Measurements from ENCODE around the gene RNF13. TPM values are rescaled to one million over a fixed set of nuclear protein-coding genes. Genes with fewer than 3 reads are reported as not detected.

The RNF13 gene
- total RNA-seq, 1 experiment from 2014 or later: 28.9 TPM

DNA sequence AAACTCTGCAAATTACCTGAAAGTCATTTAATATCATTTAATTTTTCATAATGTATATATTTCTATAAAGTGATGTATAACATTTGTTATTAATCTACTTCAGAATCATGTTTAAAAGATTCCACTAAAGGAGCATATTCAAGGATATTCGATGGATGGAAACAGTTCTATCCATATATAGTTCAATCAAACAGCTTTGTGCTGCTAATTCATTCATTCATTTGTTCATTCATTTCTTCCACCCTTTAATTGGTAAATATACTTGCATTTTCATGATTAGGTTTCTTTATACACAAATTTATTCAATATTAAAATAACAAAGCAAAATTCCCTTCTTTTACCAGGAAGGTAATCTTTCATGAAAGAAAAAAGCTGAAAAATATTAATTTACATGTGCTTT, 64.7 kb downstream of the RNF13 start:
- H3K27ac Mint-ChIP-seq: no peak overlapping the region
- H3K9me3 Mint-ChIP-seq: no peaks in the 10 kb centered on the region
- CTCF ChIA-PET: interaction anchor here (1.0 kb wide), 1 partner anchor 22 kb away, joined by 3 read pairs; no protein-coding TSS in a partner anchor
- H3K36me3 Mint-ChIP-seq: no peaks in the 10 kb centered on the region
- POLR2A ChIA-PET: no interaction called here
- no peak overlapping the region for H3K4me3 Mint-ChIP-seq
- H3K27me3 Mint-ChIP-seq (ENCODE audit: low read depth): no peaks in the 10 kb centered on the region
- no peak for ATAC-seq
- DNase-seq (ENCODE audit: low spot score): no peak
- no peak for TF ChIP-seq ETV6 (CRISPR knock-in tag; IDR thresholded peaks at IDR 0.05)
- TF ChIP-seq JUN (CRISPR knock-in tag; IDR thresholded peaks at IDR 0.05): no peak
- TF ChIP-seq, protein P1, sequence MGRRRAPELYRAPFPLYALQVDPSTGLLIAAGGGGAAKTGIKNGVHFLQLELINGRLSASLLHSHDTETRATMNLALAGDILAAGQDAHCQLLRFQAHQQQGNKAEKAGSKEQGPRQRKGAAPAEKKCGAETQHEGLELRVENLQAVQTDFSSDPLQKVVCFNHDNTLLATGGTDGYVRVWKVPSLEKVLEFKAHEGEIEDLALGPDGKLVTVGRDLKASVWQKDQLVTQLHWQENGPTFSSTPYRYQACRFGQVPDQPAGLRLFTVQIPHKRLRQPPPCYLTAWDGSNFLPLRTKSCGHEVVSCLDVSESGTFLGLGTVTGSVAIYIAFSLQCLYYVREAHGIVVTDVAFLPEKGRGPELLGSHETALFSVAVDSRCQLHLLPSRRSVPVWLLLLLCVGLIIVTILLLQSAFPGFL (CRISPR knock-in tag; IDR thresholded peaks at IDR 0.05; ENCODE audit: borderline replicate concordance): no peak
- TF ChIP-seq MXD4 (CRISPR knock-in tag; IDR thresholded peaks at IDR 0.05; ENCODE audit: borderline replicate concordance): no peak
- TF ChIP-seq ATF1 (CRISPR knock-in tag; IDR thresholded peaks at IDR 0.05): no peak
- TF ChIP-seq FOXK1 (CRISPR knock-in tag; IDR thresholded peaks at IDR 0.05): no peak
- no peak for TF ChIP-seq FOXP1 (CRISPR knock-in tag; IDR thresholded peaks at IDR 0.05; ENCODE audit: borderline replicate concordance)
- TF ChIP-seq ELF4 (CRISPR knock-in tag; IDR thresholded peaks at IDR 0.05; ENCODE audit: low read depth): no peak
- TF ChIP-seq, protein P2, sequence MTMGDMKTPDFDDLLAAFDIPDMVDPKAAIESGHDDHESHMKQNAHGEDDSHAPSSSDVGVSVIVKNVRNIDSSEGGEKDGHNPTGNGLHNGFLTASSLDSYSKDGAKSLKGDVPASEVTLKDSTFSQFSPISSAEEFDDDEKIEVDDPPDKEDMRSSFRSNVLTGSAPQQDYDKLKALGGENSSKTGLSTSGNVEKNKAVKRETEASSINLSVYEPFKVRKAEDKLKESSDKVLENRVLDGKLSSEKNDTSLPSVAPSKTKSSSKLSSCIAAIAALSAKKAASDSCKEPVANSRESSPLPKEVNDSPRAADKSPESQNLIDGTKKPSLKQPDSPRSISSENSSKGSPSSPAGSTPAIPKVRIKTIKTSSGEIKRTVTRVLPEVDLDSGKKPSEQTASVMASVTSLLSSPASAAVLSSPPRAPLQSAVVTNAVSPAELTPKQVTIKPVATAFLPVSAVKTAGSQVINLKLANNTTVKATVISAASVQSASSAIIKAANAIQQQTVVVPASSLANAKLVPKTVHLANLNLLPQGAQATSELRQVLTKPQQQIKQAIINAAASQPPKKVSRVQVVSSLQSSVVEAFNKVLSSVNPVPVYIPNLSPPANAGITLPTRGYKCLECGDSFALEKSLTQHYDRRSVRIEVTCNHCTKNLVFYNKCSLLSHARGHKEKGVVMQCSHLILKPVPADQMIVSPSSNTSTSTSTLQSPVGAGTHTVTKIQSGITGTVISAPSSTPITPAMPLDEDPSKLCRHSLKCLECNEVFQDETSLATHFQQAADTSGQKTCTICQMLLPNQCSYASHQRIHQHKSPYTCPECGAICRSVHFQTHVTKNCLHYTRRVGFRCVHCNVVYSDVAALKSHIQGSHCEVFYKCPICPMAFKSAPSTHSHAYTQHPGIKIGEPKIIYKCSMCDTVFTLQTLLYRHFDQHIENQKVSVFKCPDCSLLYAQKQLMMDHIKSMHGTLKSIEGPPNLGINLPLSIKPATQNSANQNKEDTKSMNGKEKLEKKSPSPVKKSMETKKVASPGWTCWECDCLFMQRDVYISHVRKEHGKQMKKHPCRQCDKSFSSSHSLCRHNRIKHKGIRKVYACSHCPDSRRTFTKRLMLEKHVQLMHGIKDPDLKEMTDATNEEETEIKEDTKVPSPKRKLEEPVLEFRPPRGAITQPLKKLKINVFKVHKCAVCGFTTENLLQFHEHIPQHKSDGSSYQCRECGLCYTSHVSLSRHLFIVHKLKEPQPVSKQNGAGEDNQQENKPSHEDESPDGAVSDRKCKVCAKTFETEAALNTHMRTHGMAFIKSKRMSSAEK (CRISPR knock-in tag; IDR thresholded peaks at IDR 0.05; ENCODE audit: borderline replicate concordance): no peak
- no peak for TF ChIP-seq HMGA2 (CRISPR knock-in tag; IDR thresholded peaks at IDR 0.05)
- TF ChIP-seq, protein P3, sequence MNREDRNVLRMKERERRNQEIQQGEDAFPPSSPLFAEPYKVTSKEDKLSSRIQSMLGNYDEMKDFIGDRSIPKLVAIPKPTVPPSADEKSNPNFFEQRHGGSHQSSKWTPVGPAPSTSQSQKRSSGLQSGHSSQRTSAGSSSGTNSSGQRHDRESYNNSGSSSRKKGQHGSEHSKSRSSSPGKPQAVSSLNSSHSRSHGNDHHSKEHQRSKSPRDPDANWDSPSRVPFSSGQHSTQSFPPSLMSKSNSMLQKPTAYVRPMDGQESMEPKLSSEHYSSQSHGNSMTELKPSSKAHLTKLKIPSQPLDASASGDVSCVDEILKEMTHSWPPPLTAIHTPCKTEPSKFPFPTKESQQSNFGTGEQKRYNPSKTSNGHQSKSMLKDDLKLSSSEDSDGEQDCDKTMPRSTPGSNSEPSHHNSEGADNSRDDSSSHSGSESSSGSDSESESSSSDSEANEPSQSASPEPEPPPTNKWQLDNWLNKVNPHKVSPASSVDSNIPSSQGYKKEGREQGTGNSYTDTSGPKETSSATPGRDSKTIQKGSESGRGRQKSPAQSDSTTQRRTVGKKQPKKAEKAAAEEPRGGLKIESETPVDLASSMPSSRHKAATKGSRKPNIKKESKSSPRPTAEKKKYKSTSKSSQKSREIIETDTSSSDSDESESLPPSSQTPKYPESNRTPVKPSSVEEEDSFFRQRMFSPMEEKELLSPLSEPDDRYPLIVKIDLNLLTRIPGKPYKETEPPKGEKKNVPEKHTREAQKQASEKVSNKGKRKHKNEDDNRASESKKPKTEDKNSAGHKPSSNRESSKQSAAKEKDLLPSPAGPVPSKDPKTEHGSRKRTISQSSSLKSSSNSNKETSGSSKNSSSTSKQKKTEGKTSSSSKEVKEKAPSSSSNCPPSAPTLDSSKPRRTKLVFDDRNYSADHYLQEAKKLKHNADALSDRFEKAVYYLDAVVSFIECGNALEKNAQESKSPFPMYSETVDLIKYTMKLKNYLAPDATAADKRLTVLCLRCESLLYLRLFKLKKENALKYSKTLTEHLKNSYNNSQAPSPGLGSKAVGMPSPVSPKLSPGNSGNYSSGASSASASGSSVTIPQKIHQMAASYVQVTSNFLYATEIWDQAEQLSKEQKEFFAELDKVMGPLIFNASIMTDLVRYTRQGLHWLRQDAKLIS (CRISPR knock-in tag; IDR thresholded peaks at IDR 0.05; ENCODE audit: borderline replicate concordance): no peak
- TF ChIP-seq, protein P4, sequence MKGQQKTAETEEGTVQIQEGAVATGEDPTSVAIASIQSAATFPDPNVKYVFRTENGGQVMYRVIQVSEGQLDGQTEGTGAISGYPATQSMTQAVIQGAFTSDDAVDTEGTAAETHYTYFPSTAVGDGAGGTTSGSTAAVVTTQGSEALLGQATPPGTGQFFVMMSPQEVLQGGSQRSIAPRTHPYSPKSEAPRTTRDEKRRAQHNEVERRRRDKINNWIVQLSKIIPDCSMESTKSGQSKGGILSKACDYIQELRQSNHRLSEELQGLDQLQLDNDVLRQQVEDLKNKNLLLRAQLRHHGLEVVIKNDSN (CRISPR knock-in tag; IDR thresholded peaks at IDR 0.05): no peak
- H3K4me1 Mint-ChIP-seq: no peaks in the 10 kb centered on the region

DNA sequence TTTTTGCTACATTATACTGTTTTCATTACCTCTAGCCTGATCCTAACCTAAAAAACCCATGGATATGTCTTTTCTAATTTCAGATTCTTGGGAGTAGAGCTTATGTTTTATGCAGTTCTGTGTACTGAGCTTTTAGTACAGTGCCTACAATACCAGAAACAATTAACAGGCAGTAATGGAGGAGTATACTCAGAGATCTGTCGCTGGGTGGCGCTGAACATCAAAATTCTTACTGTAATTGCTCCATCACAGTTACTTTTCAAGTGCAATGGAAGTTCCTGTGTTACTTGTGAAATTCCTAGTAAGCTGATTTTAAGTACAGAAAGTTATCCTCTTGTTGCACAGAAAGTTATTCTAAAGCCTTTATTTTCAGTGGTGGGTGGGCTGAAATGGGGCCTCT, 66.9 kb downstream of the RNF13 start:
- CTCF ChIA-PET: interaction anchor here (0.6 to 2.0 kb wide), 29 partner anchors 10 to 367 kb away, joined by 3 to 15 read pairs (median 4); partner anchors contain the start of gene COMMD2
- DNase-seq (ENCODE audit: low spot score) (peak; percentile 63), ATAC-seq (peak; percentile 90)
- H3K36me3 Mint-ChIP-seq: peaks cover 7% of the 10 kb centered on the region
- POLR2A ChIA-PET: interaction anchor here (1.0 kb wide), 1 partner anchor 13 kb away, joined by 4 read pairs; no protein-coding TSS in a partner anchor
- H3K4me3 Mint-ChIP-seq: no peak overlapping the region
- no peaks in the 10 kb centered on the region for H3K4me1 Mint-ChIP-seq
- no peaks in the 10 kb centered on the region for H3K27me3 Mint-ChIP-seq (ENCODE audit: low read depth)
- H3K27ac Mint-ChIP-seq: no peak overlapping the region
- peaks cover 11% of the 10 kb centered on the region for H3K9me3 Mint-ChIP-seq
- TF ChIP-seq, protein P5, sequence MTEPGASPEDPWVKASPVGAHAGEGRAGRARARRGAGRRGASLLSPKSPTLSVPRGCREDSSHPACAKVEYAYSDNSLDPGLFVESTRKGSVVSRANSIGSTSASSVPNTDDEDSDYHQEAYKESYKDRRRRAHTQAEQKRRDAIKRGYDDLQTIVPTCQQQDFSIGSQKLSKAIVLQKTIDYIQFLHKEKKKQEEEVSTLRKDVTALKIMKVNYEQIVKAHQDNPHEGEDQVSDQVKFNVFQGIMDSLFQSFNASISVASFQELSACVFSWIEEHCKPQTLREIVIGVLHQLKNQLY (CRISPR knock-in tag; IDR thresholded peaks at IDR 0.05): no peak
- TF ChIP-seq, protein P6, sequence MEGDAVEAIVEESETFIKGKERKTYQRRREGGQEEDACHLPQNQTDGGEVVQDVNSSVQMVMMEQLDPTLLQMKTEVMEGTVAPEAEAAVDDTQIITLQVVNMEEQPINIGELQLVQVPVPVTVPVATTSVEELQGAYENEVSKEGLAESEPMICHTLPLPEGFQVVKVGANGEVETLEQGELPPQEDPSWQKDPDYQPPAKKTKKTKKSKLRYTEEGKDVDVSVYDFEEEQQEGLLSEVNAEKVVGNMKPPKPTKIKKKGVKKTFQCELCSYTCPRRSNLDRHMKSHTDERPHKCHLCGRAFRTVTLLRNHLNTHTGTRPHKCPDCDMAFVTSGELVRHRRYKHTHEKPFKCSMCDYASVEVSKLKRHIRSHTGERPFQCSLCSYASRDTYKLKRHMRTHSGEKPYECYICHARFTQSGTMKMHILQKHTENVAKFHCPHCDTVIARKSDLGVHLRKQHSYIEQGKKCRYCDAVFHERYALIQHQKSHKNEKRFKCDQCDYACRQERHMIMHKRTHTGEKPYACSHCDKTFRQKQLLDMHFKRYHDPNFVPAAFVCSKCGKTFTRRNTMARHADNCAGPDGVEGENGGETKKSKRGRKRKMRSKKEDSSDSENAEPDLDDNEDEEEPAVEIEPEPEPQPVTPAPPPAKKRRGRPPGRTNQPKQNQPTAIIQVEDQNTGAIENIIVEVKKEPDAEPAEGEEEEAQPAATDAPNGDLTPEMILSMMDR (IDR thresholded peaks at IDR 0.05): peak; percentile 47; the same call in 1 of the 2 replicates

Measured in WTC11 (cell line).